Glutamatergic neuron (in vitro differentiated cells): Measurements from ENCODE around the gene STARD3. TPM values are rescaled to one million over a fixed set of nuclear protein-coding genes. Genes with fewer than 3 reads are reported as not detected.
A peak's percentile ranks its signal among the peaks of the same experiment; 100 is the strongest.
"Not testable (repeated sequence)": the region's sequence is repeated elsewhere in the genome, so short reads cannot be mapped to it uniquely, and the experiment has no call there.

Source experiments
- DNase-seq: peaks from one replicate; pipeline ENCODE4 v3.0.0; 2022
- H3K27ac Mint-ChIP-seq: one replicate; pipeline ENCODE4 v1.8.0; 2020; ENCODE audit warnings: mild to moderate bottlenecking, mixed read lengths, inconsistent platforms; ENCODE audit not compliant: unreplicated experiment
- H3K27me3 Mint-ChIP-seq: one replicate; pipeline ENCODE4 v1.8.0; 2020; ENCODE audit warnings: mild to moderate bottlenecking, moderate library complexity, mixed read lengths, inconsistent platforms; ENCODE audit not compliant: unreplicated experiment
- H3K36me3 Mint-ChIP-seq: one replicate; pipeline ENCODE4 v1.8.0; 2020; ENCODE audit warnings: mild to moderate bottlenecking, mixed read lengths, inconsistent platforms; ENCODE audit not compliant: unreplicated experiment
- H3K4me1 Mint-ChIP-seq: one replicate; pipeline ENCODE4 v1.8.0; 2020; ENCODE audit warnings: mild to moderate bottlenecking, low read depth, mixed read lengths, inconsistent platforms; ENCODE audit not compliant: unreplicated experiment
- H3K4me3 Mint-ChIP-seq: one replicate; pipeline ENCODE4 v1.8.0; 2020; ENCODE audit warnings: mild to moderate bottlenecking, mixed read lengths, inconsistent platforms; ENCODE audit not compliant: unreplicated experiment
- H3K9me3 Mint-ChIP-seq: one replicate; pipeline ENCODE4 v1.8.0; 2020; ENCODE audit warnings: mild to moderate bottlenecking, moderate library complexity, mixed read lengths, inconsistent platforms; ENCODE audit not compliant: unreplicated experiment
- total RNA-seq: library from RNA; stranded (reverse); fragmentation: NEBNext Ultra II Directional; extraction: Animal tissue kit (Norgen Biotek cat#: 25700); gene quantifications from one replicate; pipeline ENCODE4 v1.2.1, GENCODE V29; 2021; ENCODE audit not compliant: unreplicated experiment
- TF ChIP-seq, protein P1 (sequence below): fragments of 200-600 bp; sonication (generic); IDR thresholded peaks from one replicate; pipeline ENCODE4 v1.5.0; 2021; ENCODE audit not compliant: partially characterized antibody, unreplicated experiment

STARD3 gene
- total RNA-seq, 1 donor from 2014 or later: 48.0 TPM

DNA sequence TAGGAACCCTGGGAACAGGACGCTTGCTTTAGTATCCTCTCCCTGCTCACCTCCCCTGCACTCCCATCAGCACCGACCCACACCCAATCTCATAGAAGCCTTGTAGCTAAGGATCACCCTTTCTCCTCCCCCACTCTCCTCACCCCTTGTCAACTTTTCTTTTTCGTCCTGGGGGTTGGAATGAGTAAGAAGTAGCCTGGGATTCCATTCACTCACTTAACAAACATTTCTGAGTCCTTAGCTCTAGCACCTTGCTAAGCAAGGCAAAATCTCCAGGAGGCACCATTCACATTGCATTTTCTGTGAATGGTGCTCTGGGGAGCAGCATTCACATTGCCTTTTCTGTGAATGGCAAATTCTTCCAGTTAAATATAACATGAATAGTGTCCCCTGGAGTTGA, 52.0 kb downstream of the STARD3 start:
- no peak for DNase-seq
- Mint-ChIP-seq H3K4me1 (peaks cover 10% of the 10 kb centered on the region), H3K4me3 (peak overlapping the region; percentile 97), H3K27me3 (peaks cover 6% of the 10 kb centered on the region), H3K9me3 (peaks cover 7% of the 10 kb centered on the region), H3K27ac (no peak overlapping the region), H3K36me3 (peaks cover 13% of the 10 kb centered on the region)
- TF ChIP-seq, protein P1, sequence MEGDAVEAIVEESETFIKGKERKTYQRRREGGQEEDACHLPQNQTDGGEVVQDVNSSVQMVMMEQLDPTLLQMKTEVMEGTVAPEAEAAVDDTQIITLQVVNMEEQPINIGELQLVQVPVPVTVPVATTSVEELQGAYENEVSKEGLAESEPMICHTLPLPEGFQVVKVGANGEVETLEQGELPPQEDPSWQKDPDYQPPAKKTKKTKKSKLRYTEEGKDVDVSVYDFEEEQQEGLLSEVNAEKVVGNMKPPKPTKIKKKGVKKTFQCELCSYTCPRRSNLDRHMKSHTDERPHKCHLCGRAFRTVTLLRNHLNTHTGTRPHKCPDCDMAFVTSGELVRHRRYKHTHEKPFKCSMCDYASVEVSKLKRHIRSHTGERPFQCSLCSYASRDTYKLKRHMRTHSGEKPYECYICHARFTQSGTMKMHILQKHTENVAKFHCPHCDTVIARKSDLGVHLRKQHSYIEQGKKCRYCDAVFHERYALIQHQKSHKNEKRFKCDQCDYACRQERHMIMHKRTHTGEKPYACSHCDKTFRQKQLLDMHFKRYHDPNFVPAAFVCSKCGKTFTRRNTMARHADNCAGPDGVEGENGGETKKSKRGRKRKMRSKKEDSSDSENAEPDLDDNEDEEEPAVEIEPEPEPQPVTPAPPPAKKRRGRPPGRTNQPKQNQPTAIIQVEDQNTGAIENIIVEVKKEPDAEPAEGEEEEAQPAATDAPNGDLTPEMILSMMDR: no peak

- Mint-ChIP-seq H3K27ac (no peak overlapping the region), H3K4me1 (peaks cover 2% of the 10 kb centered on the region), H3K36me3 (no peaks in the 10 kb centered on the region), H3K27me3 (peaks cover 3% of the 10 kb centered on the region), H3K9me3 (peaks cover 5% of the 10 kb centered on the region), H3K4me3 (no peak overlapping the region)
- TF ChIP-seq, protein P1: no peak
- no peak for DNase-seq
Measured at GRCh38 chr17:39694593-39694992, 57.6 kb downstream of the STARD3 start.

DNA sequence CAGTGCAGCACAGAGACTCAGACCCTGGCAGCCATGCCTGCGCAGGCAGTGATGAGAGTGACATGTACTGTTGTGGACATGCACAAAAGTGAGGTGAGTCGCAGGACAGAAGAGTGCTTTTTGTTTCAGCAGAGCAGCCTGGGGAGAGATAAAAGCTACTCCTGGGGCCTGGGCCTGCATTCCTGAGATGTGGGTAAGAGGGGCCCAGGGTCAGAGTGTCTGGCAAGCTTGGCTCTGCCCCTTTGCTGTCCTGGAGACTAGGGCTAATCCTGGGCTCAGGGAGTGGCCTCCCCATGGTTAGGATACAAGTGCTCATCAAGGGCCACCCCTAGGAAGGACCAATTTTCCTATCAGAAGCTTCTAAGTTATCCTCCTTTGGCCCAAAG, 58.1 kb downstream of the STARD3 start:
- no peaks in the 10 kb centered on the region for H3K36me3 Mint-ChIP-seq
- no peak overlapping the region for H3K4me3 Mint-ChIP-seq
- H3K27me3 Mint-ChIP-seq: peaks cover 5% of the 10 kb centered on the region
- no peak overlapping the region for H3K27ac Mint-ChIP-seq
- TF ChIP-seq, protein P1: no peak
- DNase-seq: no peak
- peaks cover 4% of the 10 kb centered on the region for H3K4me1 Mint-ChIP-seq
- H3K9me3 Mint-ChIP-seq: peaks cover 5% of the 10 kb centered on the region

DNA sequence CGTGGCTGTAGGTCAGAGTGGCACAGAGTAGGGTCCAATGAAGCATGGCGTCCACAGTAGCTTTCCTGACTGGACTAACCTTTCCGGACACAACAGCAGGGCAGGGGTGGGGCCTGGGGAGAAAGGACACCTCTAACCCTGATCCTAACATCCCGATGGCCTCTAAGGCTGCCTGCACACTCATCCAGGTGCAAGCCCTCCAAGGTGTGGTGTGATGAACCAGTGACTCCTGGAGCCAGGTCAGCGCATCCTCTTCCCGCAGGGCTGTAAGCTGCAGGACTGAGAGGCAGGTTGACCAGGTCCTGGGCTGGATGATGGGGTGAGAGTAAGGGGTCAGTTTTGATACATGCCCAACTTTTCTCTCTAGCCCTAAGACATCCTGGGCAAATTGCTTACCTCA, 59.8 kb downstream of the STARD3 start:
- peaks cover 4% of the 10 kb centered on the region for H3K4me1 Mint-ChIP-seq
- no peak overlapping the region for H3K27ac Mint-ChIP-seq
- H3K27me3 Mint-ChIP-seq: peaks cover 7% of the 10 kb centered on the region
- TF ChIP-seq, protein P1: no peak
- H3K36me3 Mint-ChIP-seq: no peaks in the 10 kb centered on the region
- no peak for DNase-seq
- peaks cover 5% of the 10 kb centered on the region for H3K9me3 Mint-ChIP-seq
- H3K4me3 Mint-ChIP-seq: no peak overlapping the region

- TF ChIP-seq, protein P1: no peak
- Mint-ChIP-seq H3K27me3 (peaks cover 7% of the 10 kb centered on the region), H3K4me3 (no peak overlapping the region), H3K4me1 (peaks cover 4% of the 10 kb centered on the region), H3K9me3 (peaks cover 5% of the 10 kb centered on the region), H3K27ac (no peak overlapping the region), H3K36me3 (no peaks in the 10 kb centered on the region)
- DNase-seq: no peak
Measured at GRCh38 chr17:39697961-39698360, 61.0 kb downstream of the STARD3 start.

GRCh38 chr17:39699157-39699817, 62.3 kb downstream of the STARD3 start:
- not testable (repeated sequence) for DNase-seq, H3K27ac Mint-ChIP-seq, H3K4me1 Mint-ChIP-seq, H3K27me3 Mint-ChIP-seq, H3K36me3 Mint-ChIP-seq, H3K9me3 Mint-ChIP-seq
- peak overlapping the region; percentile 90 for H3K4me3 Mint-ChIP-seq
